GM19452 (cell line): ENCODE results near the gene EIF4G2.
A peak's percentile ranks its signal among the peaks of the same experiment; 100 is the strongest.

Experiments used
- ATAC-seq: cut with Tn5 transposase; IDR thresholded peaks from one replicate; pipeline ENCODE4 v1.9.1; 2021; ENCODE audit not compliant: unreplicated experiment

The EIF4G2 gene

DNA sequence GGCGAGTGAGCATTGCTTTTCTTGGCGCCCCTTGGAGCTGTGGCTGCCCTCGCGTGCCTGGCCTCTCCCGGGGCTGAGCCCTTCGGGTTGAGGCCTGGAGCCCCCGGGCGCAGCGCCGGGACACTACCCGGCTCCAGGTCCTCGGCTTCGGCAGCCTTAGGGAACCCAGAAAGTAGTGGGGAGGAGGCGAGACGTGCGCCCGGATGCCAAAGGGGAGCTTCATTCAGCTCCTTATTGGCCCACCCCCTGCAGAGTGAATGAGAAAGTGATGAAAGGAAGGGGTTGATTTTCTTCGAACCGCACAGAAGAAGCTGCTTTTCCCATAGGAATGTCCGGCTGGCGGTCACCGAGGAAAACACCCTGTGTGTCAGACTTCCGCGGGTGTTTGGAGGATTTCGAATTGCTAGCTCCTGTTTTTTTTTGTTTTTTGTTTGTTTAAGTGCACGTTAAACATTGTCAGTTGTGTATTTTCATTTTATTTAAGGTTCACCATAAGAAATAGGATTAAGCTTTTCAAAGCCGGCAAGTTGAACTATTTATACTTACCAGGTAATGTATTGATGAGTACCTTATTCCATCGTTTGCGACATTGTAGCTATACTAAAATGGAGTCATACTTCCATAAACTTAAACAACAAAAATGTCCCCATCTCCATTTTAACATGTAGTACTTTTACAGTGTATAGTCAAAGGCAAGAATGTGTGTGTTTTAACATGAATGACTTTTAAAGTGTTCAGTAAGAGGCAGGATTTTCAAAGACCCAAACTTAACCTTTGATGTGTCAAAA is 841 bp upstream of the EIF4G2 start:
- ATAC-seq: peak; percentile 22

DNA sequence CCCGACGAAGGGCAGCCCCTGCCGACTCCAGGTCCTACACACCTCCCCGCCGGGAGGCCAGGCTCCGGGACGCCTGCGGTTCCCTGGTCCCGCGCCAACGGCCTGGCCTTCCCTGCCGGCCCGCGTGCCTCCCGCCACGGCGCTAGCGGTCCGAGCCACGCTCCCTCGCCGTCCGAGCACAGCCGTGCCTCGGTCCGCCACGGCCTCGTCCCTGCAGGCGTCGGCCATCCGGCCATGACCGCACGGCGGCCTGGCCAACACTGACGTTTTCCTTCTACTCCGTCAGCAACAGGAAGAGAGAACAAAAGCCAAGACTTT is 532 bp downstream of the EIF4G2 start:
- peak; percentile 15 for ATAC-seq

DNA sequence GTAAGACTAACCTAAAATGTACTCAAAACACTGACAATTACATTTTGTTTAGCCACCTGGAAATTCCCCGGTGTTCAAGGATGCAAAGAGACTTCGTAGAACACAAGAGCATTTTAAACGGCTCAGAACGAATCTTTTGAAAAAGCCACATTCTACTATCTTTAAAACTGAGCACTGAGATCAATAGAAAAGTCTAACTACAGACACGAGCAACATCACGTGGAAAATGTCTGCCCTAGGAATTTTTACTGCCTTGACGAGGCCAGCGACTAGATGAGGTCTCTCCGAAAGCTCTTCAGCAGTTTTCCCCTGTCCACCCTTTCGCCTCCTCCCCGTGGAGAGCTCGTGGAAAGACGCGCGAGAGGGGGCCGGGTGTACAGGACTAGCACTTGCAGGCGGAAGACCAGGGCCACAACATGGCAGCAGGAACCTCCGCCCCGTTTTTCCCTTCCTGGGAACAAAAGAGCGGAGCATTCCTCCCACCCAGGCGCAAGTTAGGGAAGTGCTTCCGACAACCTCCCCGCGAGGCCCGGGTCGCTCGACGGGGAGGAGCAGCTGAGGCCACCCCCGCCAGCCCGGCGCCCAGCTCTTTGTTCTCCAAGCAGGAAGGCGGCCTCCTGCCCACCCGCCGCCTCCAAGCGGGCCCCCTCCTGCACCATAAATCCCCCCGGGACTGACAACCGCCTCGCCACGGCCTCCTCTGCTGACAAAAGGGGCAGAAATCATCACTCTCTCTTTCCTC is 1.1 kb downstream of the EIF4G2 start:
- ATAC-seq: peak; percentile 3

DNA sequence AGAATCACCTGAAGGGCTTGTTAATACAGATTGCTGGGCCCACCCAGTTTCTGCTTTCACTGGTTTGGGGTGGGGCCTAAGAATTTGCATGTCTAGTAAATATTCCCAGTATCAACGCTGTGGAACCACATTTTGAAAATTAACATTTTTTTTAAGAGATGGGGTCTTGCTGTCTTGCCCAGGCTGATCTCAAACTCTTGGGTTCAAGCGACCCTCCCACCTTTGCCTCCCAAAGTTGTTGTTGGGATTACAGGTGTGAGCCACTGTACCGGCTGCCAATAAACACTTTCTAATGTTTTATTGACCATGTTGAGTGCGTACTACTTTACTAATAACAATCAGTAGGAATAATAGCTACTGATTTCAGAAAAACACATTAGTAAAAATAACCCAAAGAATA is 2.5 kb downstream of the EIF4G2 start:
- no peak for ATAC-seq

DNA sequence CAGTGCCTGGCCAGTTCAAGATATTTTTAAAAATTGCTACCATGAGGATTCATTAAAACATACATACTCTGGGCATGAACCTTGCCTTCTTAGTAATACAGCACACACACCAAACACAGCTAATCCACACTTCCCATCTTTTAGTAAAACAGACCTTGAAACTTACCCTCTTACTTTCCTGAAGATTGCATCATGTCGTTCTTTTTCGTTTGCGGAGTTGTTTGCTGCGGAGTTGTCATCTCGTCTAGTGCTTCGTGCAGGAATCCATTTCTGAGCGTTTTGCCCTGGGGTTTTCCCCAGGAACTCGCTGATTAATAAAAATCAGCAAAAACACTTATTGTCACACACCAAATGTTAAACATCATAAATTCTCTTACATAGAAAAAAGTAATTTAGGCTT is 3.0 kb downstream of the EIF4G2 start:
- no peak for ATAC-seq

DNA sequence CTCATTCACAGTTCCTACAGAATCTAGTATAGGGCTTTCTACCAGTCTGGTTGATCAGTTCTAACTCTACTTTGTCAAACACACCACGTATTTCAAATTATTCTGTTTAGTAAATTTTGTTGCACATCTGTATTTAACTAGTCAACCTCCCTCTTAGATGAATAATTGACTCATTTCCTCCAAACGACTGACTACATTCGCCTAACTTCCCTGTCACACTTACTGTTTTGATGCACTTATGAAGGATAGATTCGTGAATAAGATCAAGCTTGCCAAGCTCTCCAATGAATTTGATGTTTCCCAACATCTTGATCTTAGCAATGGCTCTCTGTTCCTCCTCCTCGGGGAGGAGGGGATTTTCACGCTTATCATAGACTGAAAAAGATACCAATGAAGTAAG is 5.0 kb downstream of the EIF4G2 start:
- no peak for ATAC-seq

DNA sequence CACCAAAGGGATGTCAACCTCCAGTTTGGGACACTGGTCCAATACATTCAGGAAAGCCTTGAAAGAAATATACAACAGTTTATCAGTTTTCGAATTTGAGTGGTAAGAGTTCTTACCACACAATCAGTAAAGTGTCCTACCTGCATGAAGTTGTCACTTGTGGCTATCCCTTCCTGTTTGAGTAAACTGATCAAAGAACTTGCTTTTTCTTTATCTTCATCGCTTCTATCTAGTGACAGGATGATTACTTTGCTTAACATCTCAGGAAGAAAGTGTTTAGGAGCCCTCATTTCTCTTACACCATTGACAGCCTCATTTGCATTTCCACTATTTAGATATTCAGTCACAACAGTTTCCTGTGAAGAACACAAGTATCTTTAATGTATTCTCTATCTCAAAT is 8.4 kb downstream of the EIF4G2 start:
- no peak for ATAC-seq

DNA sequence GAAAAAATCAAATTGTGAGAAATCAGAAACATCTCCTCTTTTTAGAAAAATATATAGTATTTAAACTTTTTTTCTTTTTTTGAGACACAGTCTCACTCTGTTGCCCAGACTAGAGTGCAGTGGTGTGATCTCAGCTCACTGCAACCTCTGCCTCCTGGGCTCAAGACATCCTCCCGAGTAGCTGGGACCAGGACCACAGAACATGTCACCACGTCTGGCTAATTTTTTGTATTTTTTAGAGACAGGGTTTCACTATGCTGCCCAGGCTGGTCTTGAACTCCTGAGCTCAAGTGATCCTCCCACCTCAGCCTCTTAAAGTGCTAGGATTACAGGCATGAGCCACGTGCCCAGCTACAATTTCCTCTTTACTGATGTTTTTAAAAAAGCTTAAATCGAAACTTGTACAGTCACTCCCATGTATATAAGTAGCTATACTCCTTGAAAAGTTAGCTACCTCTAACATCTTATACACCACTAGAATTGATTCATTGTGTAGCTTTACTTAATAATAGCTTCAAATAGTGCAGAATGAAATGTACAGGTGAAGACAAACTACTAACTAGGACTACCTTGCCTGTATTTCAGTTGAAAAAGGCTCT is 10.3 kb downstream of the EIF4G2 start:
- ATAC-seq: no peak

DNA sequence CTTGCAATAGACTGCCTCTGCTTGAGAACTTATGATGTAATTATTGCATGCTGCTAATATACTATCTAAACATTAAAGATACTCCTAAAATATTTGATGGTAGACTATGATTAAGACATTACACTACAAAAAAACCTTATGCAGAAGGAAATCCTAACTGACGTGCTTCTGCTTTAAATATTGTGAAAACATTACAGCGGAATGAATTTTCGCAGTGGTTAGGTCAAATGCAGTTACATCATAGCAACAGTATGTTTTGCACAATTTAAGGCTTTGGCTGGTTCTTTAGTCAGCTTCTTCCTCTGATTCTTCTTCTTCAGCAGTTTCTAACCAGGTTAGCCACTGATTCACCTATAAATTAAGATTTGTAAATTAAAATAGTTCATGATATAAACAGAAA is 11.2 kb downstream of the EIF4G2 start:
- no peak for ATAC-seq

DNA sequence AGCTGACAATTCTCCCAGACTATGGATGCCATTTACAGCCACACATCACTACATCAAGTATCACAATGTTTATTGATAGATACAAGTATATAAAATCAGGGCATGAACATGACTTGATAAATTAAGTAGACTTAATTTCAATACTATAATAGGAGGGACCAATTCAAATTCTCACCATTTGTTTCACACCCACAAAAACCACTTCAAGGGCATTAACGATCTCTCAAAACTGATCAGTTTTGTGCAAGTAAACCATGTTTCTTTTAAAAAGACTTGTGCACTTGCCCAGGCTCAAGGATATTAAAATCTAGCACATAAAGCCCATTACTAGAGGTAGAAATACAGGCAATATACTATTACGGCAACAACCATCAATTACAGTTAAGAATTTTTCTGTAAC is 11.7 kb downstream of the EIF4G2 start:
- no peak for ATAC-seq

DNA sequence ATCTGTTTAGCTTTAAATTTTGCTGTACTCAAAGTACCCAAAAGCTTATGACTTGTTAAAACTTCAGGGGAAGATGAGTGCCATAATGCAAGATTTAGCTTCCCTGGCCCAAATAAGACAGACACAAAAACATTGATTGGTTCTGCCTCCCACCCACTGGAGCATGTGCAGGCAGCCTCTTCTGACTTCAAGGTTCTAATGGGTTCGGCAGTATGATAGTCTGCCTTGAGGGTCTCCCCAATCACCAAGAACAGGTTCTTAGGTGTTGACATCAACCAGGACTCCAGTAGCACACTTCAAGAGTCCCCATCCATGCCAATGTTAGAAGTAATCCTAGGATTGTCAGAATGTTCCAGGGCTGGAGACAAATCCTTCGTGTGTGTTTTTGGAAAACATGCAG is 12.5 kb downstream of the EIF4G2 start:
- no peak for ATAC-seq

DNA sequence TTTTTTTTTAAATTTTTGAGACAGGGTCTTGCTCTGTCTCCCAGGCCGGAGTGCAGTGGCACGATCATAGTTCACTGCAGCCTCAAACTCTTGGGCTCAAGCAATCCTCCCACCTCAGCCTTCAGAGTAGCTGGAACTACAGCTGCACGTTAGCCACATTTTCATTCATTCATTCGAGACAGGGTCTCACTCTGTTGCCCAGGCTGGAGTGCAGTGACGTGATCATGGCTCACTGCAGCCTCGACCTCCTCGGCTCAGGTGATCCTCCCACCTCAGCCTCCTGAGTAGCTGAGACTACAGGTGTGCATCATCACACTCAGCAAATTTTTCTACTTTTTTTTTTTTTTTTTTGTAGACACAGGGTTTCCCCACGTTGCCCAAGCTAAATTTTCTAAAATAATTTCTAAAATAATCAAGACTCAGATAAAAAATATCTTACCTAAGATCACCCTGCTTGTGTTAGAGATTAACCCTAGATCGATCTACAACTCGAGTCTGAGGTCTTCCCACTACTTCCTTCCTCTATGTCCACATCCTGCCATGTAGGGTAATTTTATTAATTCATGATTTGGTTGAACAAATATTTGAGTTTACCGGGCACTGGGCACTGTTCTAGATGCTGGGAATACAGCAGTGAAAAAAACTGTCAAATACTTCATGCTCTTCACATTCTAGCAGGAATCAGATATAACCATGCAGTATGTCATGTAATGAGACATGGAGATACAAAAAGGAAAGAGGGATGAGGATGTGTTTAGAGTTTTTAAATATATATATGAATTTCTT is 15.1 kb downstream of the EIF4G2 start:
- no peak for ATAC-seq

DNA sequence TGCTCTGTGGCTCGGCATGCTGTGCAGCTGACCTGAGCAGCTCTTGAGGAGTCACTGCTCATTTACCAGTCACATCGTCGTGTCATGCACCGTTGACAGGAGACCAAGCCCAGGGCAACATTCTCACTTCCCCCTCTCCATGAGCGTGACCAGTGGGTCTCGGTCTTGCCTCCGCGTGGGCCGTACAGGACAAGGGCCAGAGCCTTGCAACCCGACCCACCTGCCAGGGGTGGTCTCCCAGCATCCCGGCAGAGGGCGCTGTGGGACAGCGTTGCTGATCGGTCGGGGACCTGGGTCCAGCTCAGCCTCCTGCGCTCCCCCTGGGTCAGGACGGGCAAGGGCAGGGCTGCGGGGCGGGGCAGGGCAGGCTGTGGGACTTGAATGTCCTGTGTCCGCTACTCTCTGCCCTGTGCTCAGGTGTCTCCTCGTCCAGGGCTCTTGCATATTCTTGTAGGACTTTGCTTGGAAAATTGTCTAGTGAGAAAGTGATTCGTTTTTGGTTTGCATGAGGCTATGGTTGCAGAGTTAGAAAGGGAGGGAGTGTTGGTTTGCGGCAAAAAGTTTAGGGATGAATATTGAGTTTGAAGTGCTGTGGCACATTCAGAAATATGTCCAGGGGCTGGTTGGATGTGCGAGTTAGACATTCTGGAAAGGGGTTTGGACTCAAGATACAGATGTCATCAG is 16.2 kb downstream of the EIF4G2 start:
- ATAC-seq: peak; percentile 85

DNA sequence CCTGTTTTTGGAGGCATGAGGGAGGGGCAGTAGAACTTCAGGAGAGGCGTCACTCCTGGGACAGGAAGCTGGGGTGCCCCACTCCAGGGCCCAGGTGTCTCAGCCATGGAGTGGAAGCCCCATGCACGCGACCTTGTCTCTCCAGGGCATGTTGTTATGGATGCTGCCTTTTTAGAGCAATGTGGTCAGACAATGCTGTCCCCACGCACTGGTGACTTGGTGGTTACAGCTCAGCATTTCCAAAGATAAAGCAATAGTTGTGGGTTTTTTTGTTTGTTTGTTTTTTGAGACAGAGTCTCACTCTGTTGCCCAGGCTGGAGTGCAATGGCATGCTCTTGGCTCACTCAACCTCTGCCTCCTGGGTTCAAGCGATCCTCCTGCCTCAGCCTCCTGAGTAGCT is 22.3 kb downstream of the EIF4G2 start:
- ATAC-seq: no peak

DNA sequence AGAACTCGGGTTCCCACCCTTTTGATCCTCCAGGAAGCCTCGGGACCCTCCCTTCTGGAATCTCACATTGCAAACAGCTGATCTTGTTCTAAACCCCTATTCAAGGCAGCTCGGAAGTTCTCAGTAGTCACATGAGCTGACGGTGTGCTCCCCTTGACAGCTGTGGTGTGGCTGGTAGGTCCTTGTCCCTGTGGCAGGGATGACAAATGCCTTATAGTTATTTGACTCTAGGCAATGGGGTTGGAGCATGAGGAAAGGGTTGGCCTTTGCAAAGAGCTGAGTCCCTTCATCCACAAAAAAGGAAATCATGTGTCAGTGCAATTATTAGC is 23.6 kb downstream of the EIF4G2 start:
- ATAC-seq: no peak

DNA sequence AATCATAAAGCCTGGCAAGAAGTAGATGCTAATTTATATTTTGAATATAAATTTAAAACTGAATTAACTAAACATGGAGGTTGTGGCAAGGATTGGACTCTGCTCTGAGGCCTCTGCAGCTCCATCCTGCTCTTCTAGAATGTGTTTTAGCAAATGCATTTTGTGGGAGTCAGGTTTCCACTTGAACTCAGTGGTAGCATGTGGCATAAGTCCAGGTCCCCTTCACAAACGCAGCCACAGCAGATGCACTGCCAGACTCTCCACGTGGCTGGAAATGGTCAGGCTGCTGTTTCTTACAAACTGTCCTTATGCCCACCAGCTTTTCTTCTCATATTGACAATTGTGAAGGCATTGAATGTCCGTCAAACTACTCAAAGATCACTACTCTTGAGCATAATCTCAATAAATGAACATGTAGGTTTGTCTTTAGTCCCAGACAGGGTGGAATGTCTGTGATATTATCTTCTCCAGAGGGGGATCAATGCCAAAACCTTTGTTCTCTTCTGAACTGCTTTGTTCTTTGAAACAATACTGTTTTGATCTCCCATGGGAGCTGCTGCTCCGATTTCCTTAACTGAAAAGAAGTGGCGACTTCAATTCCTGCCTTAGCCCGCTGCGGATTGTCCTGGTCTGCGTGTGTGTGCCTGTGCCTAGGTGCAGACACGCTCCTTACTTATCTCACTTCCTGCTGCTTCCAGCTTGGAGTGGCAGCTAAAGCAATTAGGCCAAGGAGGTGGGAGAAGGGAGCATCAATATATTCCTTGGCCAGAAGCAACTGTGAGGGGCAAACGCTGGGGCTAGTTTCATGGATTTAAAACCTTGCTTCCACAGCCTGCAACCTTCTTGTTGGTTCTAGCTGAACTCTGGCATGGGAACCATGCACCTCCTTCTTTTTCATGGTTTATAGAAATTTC is 24.2 kb downstream of the EIF4G2 start:
- ATAC-seq: no peak

DNA sequence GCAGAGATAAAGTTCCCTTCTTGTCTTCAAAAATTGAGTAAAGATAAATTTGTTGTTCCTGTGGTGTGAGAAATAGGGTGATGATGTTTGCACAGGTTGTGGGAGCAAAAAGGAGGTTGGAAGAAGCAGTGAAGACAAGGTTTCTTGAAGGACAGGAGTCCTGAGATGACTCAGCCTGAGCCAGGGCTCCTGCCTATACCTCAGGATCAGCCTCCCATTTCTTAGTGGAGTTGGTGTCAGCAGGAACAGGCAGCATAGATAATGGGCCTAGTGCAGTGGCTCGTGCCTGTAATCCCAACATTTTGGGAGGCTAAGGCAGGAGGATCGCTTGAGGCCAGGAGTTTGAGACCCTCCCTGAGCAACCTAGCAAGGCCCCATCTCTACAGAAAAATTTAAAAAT is 28.7 kb downstream of the EIF4G2 start:
- ATAC-seq: no peak

DNA sequence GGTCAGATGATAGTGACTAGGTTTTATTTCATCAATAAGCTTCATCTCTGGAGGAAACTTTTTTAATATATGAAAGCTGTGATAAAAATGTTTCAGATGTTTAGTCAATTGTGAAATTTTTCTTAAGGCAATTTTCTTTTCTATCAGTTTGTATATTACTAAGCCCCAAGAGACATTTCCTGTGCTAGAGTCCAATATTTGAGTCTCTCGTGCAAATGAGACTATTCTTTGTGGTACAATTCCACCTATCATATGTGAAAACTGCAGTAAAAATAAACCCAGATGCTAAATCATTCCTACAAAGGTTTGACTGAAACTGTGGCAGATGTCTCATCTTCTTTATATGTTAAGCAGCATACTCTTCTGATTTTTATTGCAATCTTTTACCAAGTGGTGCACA is 29.6 kb downstream of the EIF4G2 start:
- no peak for ATAC-seq

DNA sequence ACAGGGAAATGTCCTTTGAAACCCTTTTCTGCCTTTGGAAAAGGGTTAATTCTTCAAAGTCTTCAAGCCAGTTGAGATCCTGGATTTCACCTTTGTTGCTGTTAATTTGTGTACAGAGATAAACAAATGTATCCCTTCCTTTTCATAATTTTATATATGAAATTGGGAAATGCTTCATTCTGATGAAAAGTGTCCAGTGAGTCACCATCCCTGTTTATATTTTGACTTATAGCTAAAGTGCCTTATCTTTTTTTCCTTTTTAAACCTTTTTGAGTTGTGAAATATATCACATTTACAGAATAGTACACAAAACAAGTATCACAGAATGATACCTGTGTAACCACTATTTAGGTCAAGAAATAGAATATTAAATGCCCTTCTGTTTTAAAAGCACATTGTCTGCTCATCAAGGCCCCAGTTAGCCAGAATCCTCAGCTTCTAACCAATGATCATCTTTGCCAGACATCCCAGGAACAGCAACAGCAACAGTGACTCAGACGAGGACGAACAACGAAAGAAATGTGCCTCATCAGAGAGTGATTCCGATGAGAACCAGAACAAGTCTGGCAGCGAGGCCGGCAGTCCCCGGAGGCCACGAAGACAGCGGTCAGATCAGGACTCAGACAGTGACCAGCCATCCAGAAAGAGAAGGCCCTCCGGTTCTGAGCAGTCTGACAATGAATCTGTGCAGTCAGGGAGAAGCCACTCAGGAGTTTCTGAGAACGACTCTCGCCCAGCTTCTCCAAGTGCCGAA is 30.3 kb downstream of the EIF4G2 start:
- ATAC-seq: no peak
